G401 (cell line): ENCODE data around the gene EGLN3. TPM values are rescaled to one million over a fixed set of nuclear protein-coding genes. Genes with fewer than 3 reads are reported as not detected.
"Not testable (repeated sequence)": the region's sequence is repeated elsewhere in the genome, so short reads cannot be mapped to it uniquely, and the experiment has no call there.

ENCODE experiments used
- DNase-seq: peaks from one replicate; pipeline ENCODE4 v3.0.0-alpha.2; 2015; ENCODE audit warnings: low spot score
- in situ Hi-C: cut with HindIII; loops from 2 replicates; pipeline ENCODE4 v1.10.0; 2016; ENCODE audit warnings: low sequenced_read_pairs, mixed read lengths
- total RNA-seq: library from RNA; depleted of rRNA; stranded (reverse); fragments of >200 nt; shearing (Covaris generic); gene quantifications from 2 replicates; pipeline ENCODE4 v1.2.3, GENCODE V29; 2014

Gene EGLN3
- total RNA-seq, 1 experiment from 2014 or later, result 4.8 TPM

- peak; percentile 25 for DNase-seq
- in situ Hi-C loops, result no loop called here
Observed at GRCh38 chr14:33943096-33943883, 7.6 kb downstream of the EGLN3 start.

GRCh38 chr14:33941718-33942117, 9.2 kb downstream of the EGLN3 start:
- in situ Hi-C loops, result no loop called here

GRCh38 chr14:33940561-33941011, 10.3 kb downstream of the EGLN3 start:
- no peak for DNase-seq
- in situ Hi-C loops, result no loop called here

More at GRCh38 chr14:33941718-33942117, 9.2 kb downstream of the EGLN3 start:
- no peak for DNase-seq

- peak; percentile 70 for DNase-seq
- in situ Hi-C loops, result no loop called here
Observed at GRCh38 chr14:33938131-33938949, 12.5 kb downstream of the EGLN3 start.

- in situ Hi-C loops, result no loop called here
- DNase-seq, result no peak
Observed at GRCh38 chr14:33936391-33936790, 14.5 kb downstream of the EGLN3 start.

GRCh38 chr14:33934938-33935337, 15.9 kb downstream of the EGLN3 start:
- no peak for DNase-seq
- in situ Hi-C loops, result no loop called here

- in situ Hi-C loops, result no loop called here
Observed at GRCh38 chr14:33934043-33934750, 16.7 kb downstream of the EGLN3 start.

GRCh38 chr14:33933386-33933933, 17.4 kb downstream of the EGLN3 start:
- in situ Hi-C loops, result no loop called here
- DNase-seq, result no peak

More at GRCh38 chr14:33934043-33934750, 16.7 kb downstream of the EGLN3 start:
- no peak for DNase-seq

GRCh38 chr14:33932576-33933345, 18.1 kb downstream of the EGLN3 start:
- DNase-seq, result no peak
- in situ Hi-C loops, result no loop called here

- no peak for DNase-seq
- in situ Hi-C loops, result no loop called here
Observed at GRCh38 chr14:33932033-33932432, 18.8 kb downstream of the EGLN3 start.

GRCh38 chr14:33931461-33931860, 19.4 kb downstream of the EGLN3 start:
- in situ Hi-C loops, result no loop called here
- DNase-seq, result no peak

- in situ Hi-C loops, result no loop called here
- no peak for DNase-seq
Observed at GRCh38 chr14:33930439-33930838, 20.4 kb downstream of the EGLN3 start.

- in situ Hi-C loops, result no loop called here
- no peak for DNase-seq
Observed at GRCh38 chr14:33929799-33930408, 21.0 kb downstream of the EGLN3 start.

- in situ Hi-C loops, result no loop called here
- DNase-seq, result no peak
Observed at GRCh38 chr14:33928895-33929294, 22.0 kb downstream of the EGLN3 start.

GRCh38 chr14:33927944-33928343, 22.9 kb downstream of the EGLN3 start:
- in situ Hi-C loops, result no loop called here
- DNase-seq, result no peak

GRCh38 chr14:33926967-33927366, 23.9 kb downstream of the EGLN3 start:
- in situ Hi-C loops, DNase-seq: not testable (repeated sequence)

GRCh38 chr14:33925946-33926345, 24.9 kb downstream of the EGLN3 start:
- in situ Hi-C loops, result no loop called here
- no peak for DNase-seq

- DNase-seq, result no peak
- in situ Hi-C loops, result no loop called here
Observed at GRCh38 chr14:33925235-33925634, 25.6 kb downstream of the EGLN3 start.
